Gastroesophageal sphincter (tissue), 4 donors: ENCODE results near the gene ACVR1B. TPM values are rescaled to one million over a fixed set of nuclear protein-coding genes. Genes with fewer than 3 reads are reported as not detected.

ENCODE experiments used
- ATAC-seq: fragments of 150-250 bp; one replicate; pipeline ENCODE4 v1.9.1; 2016; ENCODE audit warnings: mild to moderate bottlenecking, moderate library complexity
- H3K27ac ChIP-seq, 4 donors: fragments of 200-600 bp; sonication (generic) in 3 of 4; 1 replicate in 3 of 4; 2 replicates in 1 of 4; pipeline ENCODE4 v1.5.1; 2016 to 2019
- H3K27me3 ChIP-seq: fragments of 200-600 bp; sonication (generic); one replicate; pipeline ENCODE4 v1.5.1; 2019
- H3K36me3 ChIP-seq, 2 donors: fragments of 200-600 bp; sonication (generic); one replicate each; pipeline ENCODE4 v1.5.1; 2019; ENCODE audit warnings: control low read depth in 1 of 2
- H3K4me1 ChIP-seq, 3 donors: fragments of 200-600 bp; sonication (generic); 1 replicate in 2 of 3; 2 replicates in 1 of 3; pipeline ENCODE4 v1.5.1; 2016 to 2019; ENCODE audit warnings: control low read depth in 2 of 3
- H3K4me3 ChIP-seq, 2 donors: fragments of 200-600 bp; sonication (generic); one replicate each; pipeline ENCODE4 v1.5.1; 2019; ENCODE audit warnings: mild to moderate bottlenecking in 1 of 2, moderate library complexity in 1 of 2
- H3K9me3 ChIP-seq, 3 donors: fragments of 200-600 bp; sonication (generic); one replicate each; pipeline ENCODE4 v1.5.1; 2017 to 2019; ENCODE audit warnings: control low read depth in 2 of 3
- CTCF ChIP-seq, 4 experiments: fragments of 200-600 bp in 2 of 4; fragments of 450-650 bp in 2 of 4; sonication (generic) in 1 of 4; IDR thresholded peaks; one replicate each; pipeline ENCODE4 v1.5.1; 2017 to 2019; ENCODE audit warnings: antibody characterized with exemption in 4 of 4, mild to moderate bottlenecking in 2 of 4, moderate library complexity in 2 of 4
- EP300 ChIP-seq: sonication (generic); formaldehyde crosslinking; IDR thresholded peaks from one replicate; pipeline ENCODE4 v1.6.1; 2017; ENCODE audit warnings: antibody characterized with exemption, mild to moderate bottlenecking
- POLR2A ChIP-seq, 2 donors: fragments of 450-650 bp; IDR thresholded peaks; one replicate each; pipeline ENCODE4 v1.6.1; 2017; ENCODE audit warnings: antibody characterized with exemption in 2 of 2, mild to moderate bottlenecking in 2 of 2, moderate library complexity in 1 of 2
- POLR2AphosphoS5 ChIP-seq: sonication (generic); formaldehyde crosslinking; IDR thresholded peaks from one replicate; pipeline ENCODE4 v1.6.1; 2017; ENCODE audit warnings: antibody characterized with exemption
- WGBS, 2 donors: methylation state at CpG; one replicate each; pipeline ENCODE4 v1.1.5; 2018; ENCODE audit warnings: low coverage in 1 of 2; 5-methylcytosine and 5-hydroxymethylcytosine counted together
- small RNA-seq, 4 donors: library from RNA; depleted of rRNA; stranded (forward); fragments of <200 nt; gene quantifications; one replicate each; pipeline ENCODE3, GENCODE V24; 2016
- total RNA-seq, 4 donors: library from RNA; depleted of rRNA; stranded (reverse); fragments of >200 nt; gene quantifications; one replicate each; pipeline ENCODE4 v1.1.0, GENCODE V29; 2016

Gene ACVR1B
- total RNA-seq, 4 donors from 2014 or later, result 6.5 to 17.9 (median 10.5) TPM

GRCh38 chr12:52045794-52046199 is 94.3 kb downstream of the ACVR1B start:
- H3K27me3 ChIP-seq, result no peaks in the 10 kb centered on the region
- H3K9me3 ChIP-seq, result no peaks in the 10 kb centered on the region
- no peak overlapping the region for H3K4me3 ChIP-seq
- peaks cover 5 to 80% (median 36%) of the 10 kb centered on the region in 3 donors for H3K4me1 ChIP-seq
- ATAC-seq, result no peak
- no peak for TF ChIP-seq POLR2A (IDR thresholded peaks at IDR 0.05)
- no peak for TF ChIP-seq POLR2AphosphoS5
- TF ChIP-seq CTCF (IDR thresholded peaks at IDR 0.05), result no peak
- no peak for TF ChIP-seq EP300
- WGBS, 2 donors, result no CpG with 5 or more reads among the region's 4 CpGs
- H3K27ac ChIP-seq, result peak overlapping the region in 3 of 4 donors; percentile 92 to 98 (median 98)
- H3K36me3 ChIP-seq, result no peaks in the 10 kb centered on the region

Small RNA genes lying within 50 kb of the gene (small RNA-seq; reads per million reads assigned to genes)
- 0 reads per million in 4 donors for gene RNU6-574P

Other genes starting within 250 kb of the ACVR1B start
- gene FIGNL2, start 103.0 kb upstream of the ACVR1B start, total RNA-seq, result under 1 TPM in 3 of 4 donors, not detected in 1; 0.13 to 0.35 (median 0.16) TPM
- gene ANKRD33, start 63.6 kb upstream of the ACVR1B start, total RNA-seq, result not detected
- gene ACVRL1, start 44.2 kb upstream of the ACVR1B start, total RNA-seq, result 100 to 1,000 TPM in 3 of 4 donors, 10 to 100 TPM in 1; 77.4 to 133 (median 118) TPM
- 10 to 100 TPM; 11.8 to 18.0 (median 16.1) TPM for gene TAMALIN, start 55.2 kb downstream of the ACVR1B start, total RNA-seq
- 10 to 100 TPM; 29.9 to 67.2 (median 35.2) TPM for gene NR4A1, start 99.7 kb downstream of the ACVR1B start, total RNA-seq
- gene ATG101, start 118.3 kb downstream of the ACVR1B start, total RNA-seq, result 10 to 100 TPM; 36.7 to 60.2 (median 52.6) TPM
- 10 to 100 TPM in 1 of 4 donors, 1 to 10 TPM in 3; 4.0 to 12.8 (median 4.6) TPM for gene SMIM41, start 128.0 kb downstream of the ACVR1B start, total RNA-seq
- gene KRT80, start 240.3 kb downstream of the ACVR1B start, total RNA-seq, result under 1 TPM in 3 of 4 donors, not detected in 1; 0.16 to 0.54 (median 0.31) TPM